ENCODE measurements around the gene FARS2.

The FARS2 gene

DNA sequence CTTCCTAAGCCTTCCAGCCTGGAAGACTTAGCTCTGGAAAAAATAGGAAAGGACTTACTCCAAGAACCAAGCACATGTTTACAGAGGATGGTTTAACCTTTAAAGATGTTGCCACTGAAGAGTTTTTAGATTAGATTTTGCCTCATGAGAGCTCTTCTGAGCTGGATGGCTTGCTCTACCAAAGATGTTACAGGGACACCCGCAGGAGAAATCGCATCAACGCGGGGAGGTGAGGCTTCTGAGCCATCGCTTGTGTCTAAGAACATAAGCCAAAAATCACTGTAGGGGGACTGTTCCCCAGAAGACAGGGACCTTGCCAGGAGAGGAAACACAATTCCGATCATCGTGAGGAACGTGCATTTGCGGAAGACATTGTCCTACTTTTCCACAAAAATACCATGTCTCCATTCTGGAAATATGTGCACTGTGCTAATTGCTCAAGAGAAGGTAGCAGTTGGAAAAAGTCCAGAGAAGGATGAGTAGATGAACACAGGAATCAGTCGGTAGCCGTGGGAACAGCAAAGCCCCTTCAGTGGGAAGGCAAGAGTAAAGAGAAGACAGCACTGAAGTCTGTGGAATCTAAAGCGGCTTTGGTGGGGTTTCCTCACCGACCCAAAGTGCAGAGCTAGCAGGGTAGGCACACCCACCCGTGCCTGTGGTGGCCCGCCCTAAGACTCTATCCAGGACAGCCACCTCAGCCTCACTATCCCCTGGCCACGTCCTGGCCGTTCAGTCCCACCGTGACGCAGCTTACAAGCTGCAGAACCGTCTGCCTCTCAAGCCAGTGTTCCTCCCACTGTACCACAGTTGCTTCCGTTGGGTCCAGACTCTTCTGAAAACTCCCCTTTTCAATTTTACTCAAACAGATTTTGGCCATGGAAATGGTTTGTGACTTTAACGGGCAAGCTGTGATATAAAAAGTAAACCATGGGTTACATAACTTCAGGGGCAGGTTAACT is 410.6 kb downstream of the FARS2 start:
- TF ChIP-seq, protein P1, sequence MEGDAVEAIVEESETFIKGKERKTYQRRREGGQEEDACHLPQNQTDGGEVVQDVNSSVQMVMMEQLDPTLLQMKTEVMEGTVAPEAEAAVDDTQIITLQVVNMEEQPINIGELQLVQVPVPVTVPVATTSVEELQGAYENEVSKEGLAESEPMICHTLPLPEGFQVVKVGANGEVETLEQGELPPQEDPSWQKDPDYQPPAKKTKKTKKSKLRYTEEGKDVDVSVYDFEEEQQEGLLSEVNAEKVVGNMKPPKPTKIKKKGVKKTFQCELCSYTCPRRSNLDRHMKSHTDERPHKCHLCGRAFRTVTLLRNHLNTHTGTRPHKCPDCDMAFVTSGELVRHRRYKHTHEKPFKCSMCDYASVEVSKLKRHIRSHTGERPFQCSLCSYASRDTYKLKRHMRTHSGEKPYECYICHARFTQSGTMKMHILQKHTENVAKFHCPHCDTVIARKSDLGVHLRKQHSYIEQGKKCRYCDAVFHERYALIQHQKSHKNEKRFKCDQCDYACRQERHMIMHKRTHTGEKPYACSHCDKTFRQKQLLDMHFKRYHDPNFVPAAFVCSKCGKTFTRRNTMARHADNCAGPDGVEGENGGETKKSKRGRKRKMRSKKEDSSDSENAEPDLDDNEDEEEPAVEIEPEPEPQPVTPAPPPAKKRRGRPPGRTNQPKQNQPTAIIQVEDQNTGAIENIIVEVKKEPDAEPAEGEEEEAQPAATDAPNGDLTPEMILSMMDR (conservative IDR thresholded peaks at IDR 0.05): no peak
- no peak for TF ChIP-seq ZFX (IDR thresholded peaks at IDR 0.05)
- H3K27ac ChIP-seq: no peak overlapping the region

DNA sequence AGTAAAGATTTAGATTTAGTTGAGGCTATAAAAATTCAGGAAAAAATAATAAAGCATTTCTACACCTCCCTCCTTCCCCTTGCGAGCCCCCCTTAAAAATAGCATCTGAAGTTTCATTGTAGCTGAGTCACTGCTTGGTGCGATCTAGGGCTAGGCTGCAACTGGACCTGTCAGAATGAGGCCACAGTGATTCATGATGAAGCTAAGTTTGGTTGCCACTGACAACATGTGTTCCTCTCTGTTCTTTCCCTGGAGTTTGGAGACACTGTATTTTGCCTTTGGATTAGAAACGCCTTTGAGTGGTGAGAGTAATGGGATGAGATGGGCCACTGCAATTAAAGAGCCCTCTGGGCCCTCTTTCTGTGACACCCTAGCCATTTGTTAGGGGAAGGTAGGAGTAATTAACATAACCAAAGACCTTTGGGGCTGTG is 411.3 kb downstream of the FARS2 start:
- no peak overlapping the region for H3K27ac ChIP-seq
- no peak for TF ChIP-seq ZFX (IDR thresholded peaks at IDR 0.05)
- TF ChIP-seq, protein P1 (conservative IDR thresholded peaks at IDR 0.05): no peak

DNA sequence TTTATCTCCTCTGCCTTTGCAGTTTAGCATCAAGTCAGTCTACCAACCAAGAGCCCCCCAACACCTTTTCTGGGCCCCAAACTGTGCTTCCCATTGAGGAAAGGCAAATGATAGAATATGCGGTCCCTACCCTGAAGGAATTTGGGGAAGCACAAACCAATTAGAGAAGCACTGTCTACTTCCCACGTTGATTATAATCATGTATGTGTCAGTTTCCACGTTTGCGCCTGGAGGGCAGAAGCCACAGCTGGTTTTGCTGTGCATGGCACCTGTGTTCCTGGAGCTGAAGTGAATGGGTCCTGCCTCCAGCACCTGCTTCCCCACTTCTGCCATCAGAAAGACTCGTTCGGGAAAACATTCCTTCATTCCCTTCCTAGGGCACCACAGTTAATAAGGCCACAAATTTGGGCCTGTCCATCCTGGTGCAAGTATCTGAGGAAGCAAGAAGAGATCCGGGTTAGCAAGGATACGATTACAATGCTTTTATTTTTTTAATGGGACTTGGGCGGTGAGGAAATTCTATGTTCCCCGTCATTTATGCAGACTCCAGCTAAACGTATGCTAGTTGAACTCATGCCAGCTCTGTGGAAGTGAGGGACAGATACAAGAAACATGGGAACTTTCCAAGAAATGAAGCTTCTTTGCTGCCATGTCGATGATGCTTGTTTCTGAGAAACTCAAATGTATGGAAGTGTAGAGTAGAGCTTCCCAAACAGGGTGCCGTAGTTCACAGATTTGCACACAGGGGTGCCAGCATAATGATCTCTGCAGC is 411.9 kb downstream of the FARS2 start:
- TF ChIP-seq, protein P1 (conservative IDR thresholded peaks at IDR 0.05): no peak
- no peak for TF ChIP-seq ZFX (IDR thresholded peaks at IDR 0.05)
- H3K27ac ChIP-seq: no peak overlapping the region

DNA sequence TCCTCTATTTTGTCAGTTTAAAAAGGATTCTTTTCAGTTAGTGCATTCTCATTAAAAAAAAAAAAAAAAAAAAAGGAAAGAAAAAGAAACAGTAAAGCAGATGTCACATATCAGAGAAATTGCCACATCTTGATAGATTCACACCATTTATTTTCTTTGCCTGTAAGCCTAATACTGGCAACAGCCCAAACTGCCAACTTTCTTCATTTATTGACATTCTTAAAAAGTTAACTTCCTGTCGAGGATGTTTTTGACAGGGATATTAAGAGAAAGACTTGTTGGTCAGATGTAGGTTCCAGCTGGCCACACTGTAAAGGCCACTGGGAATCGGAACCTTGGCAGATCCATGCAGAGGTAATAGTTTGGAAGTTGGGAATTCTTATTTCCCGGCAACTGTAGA is 412.8 kb downstream of the FARS2 start:
- no peak overlapping the region for H3K27ac ChIP-seq
- TF ChIP-seq, protein P1 (conservative IDR thresholded peaks at IDR 0.05): no peak
- no peak for TF ChIP-seq ZFX (IDR thresholded peaks at IDR 0.05)

DNA sequence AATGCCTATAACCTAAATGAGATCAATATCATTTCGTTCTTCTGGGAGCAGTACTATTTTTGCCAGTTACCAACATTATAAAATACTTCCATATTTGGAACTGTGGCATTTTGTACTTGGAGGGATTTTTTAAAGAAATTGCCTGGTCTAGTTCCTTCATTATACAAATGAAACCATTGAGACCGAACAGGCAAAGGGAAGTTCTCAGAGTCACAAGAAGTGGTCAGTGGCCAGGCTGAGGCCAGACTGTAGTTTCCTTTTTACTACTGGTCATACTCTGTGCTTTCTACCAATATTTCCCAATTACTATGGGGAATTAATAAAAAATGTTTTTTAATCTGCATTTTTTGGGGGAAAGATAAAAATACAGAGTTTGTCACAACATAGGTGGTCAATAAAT is 413.4 kb downstream of the FARS2 start:
- TF ChIP-seq ZFX (IDR thresholded peaks at IDR 0.05): no peak
- TF ChIP-seq, protein P1 (conservative IDR thresholded peaks at IDR 0.05): no peak
- H3K27ac ChIP-seq: no peak overlapping the region

DNA sequence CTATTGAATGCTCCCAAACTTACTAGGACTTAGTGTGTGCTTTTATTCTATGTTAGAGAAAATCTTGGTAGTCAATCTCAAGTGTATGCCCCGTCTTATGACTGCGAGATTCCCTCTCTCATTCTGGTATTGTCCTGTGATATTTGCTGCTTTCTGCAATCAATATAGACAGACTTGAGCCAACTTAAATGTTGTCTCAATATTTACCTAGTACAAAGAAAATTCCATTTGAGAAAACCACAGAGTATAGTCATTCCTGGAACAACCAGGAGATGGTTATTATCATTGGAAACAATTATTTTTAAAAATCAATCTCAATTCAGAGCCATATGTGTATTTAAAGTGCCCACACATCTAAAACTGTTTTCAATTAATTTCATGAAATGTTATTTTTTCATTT is 415.4 kb downstream of the FARS2 start:
- H3K27ac ChIP-seq: no peak overlapping the region

More for the DNA sequence above, 415.4 kb downstream of the FARS2 start:
- TF ChIP-seq, protein P1 (conservative IDR thresholded peaks at IDR 0.05): no peak
- no peak for TF ChIP-seq ZFX (IDR thresholded peaks at IDR 0.05)
